Activated CD4-positive, CD25-positive, alpha-beta regulatory T cell treated with anti-CD3 and anti-CD28 coated beads, Interleukin-2, amount 50 U/mL, for 72 hours (primary cell): Measurements from ENCODE around the gene YPEL5.
"Not testable (repeated sequence)": the region's sequence is repeated elsewhere in the genome, so short reads cannot be mapped to it uniquely, and the experiment has no call there.

ENCODE experiments used
- DNase-seq: peaks from one replicate; pipeline ENCODE4 v3.0.0; 2021

The YPEL5 gene

DNA sequence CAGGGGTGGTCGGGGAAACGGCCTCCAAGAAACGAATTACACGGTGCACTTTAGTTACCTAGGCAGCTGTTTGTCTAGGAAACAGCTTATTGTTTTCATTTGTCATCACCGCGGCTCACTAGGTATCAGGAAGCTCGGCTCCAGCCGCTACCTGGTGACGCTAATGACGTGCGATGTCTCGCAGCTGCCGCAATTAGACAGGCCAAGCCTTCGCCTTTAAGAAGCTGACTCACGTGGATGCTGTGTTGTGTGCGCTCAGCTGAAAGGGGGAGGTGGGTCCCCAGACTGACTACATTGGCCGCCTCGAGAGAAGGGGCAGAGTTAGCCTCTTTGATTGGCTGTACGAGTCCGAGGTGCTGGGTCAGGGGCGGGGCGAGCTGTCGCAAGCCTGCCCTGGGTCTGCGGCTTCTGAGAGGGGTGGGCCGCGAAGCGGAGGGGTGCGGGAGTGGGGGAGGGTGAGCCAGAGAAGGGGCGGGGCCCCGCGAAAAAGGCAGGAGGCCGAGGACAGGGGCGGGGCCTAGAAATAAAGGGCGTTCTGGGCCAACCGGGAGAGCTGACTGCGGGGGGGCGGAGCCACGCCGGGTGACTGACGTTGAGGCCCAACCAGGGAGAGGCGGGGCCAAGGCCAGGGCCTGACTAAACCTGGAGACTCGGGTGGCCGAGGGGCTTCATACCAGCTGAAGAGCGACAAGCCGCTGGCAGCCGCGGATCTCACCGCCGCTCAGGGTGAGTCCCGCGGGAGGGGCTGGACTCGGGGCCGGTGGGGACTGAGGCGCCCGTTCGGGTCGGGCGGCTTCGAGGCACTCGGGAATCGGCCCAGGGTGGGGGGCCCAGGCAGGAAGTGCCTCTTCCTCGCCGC is at the start of gene YPEL5:
TSS of gene YPEL5 (plus strand) at position 671 of the 859 bp plus-strand sequence. CDS start 9,645 bp downstream, outside the sequence.
- DNase-seq: peak; percentile 99

DNA sequence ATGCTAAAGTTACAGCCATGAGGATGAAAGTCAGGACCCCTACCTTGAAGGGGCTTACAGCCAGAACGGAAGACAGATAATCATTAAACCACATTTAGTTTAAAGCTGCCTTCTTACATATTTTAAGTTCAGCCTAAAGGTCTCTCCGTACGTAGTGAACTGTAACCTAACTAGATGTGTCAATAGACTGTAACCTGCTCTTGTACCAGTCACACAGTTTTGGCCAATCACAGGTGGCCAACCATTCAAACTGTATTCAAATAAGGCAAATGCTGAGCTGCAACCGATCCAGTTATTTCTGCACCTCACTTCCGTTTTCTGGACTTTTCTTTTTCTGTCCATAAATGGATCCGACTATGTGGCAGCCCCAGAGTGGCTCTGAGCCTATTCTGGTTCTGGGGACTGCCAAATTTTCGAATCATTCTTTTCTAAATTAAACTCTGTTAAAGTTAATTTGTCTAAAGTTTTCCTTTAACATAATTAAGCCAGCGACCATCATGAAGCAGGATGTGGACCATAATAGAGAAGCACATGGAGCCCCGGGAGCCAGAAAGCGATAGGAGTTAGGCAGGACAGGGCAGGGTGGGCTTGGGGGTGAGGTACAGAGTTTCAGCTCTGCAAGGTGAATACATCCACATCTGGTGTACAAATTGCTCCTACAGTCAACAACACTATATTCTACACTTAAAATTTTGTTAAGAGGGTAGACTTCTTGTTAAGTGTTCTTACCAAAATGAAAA is 48.4 kb upstream of the YPEL5 start:
- no peak for DNase-seq

DNA sequence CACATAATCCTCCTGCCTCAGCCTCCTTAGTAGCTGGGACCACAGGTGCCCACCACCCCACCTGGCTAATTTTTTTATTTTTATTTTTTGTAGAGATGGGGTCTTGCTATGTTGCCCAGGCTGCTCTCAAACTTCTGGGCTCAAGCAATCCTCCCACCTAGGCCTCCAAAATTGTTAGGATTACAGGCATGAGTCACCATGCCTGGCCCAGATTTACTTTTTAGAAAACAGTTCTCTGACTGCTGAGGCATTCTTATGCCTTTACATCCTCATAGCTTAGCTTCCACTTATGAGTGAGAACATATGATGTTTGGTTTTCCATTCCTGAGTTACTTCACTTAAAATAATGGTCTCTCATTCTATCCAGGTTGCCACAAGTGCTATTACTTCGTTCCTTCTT is 47.4 kb upstream of the YPEL5 start:
- not testable (repeated sequence) for DNase-seq

DNA sequence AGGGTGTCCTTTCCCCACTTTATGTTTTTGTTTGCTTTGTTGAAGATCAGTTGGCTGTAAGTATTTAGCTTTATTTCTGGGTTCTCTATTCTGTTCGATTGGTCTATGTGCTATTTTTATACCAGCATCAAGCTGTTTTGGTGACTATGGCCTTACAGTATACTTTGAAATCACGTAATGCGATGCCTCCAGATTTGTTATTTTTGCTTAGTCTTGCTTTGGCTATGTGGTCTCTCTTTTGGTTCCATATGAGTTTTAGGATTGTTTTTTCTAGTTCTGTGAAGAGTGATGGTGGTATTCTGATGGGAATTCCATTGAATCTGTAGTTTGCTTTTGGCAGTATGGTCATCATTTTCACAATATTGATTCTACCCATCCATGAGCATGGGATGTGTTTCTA is 46.1 kb upstream of the YPEL5 start:
- not testable (repeated sequence) for DNase-seq

DNA sequence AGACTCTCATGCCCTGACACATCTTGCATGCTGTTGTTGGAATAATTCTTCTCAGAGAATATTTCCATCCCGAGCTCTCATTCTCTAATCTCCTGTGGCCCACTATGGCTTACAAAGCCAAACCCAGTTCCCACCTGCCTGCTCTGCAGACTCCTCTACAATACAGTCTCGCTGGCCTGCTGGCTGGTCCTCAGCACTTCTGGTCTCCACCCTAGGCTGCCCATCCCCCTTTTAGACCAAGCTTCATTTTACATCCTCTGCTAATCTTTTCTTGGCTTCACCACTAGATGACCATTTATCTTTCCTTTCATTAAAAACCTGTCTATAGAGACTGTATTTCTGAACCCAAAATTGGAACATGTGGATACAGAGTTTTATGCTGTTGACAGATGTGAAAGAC is 42.5 kb upstream of the YPEL5 start:
- no peak for DNase-seq

DNA sequence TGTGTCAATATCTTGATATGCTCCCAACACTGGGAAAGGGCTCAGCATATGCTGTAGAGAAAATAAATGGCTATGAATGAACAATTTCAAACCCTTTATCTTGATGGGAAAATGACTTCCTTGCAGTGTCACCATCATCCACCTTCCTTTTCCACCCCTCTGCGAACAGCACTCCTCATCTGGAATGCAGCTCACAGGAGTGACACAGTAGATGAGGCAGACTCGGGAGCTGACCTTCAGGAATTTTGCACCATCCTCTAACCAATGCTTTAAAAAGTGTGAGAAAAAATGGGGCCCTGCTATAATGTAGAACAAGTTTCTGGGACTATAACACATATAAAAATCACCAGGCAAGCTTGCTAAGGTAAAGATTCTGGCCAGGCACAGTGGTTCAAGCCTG is 41.3 kb upstream of the YPEL5 start:
- no peak for DNase-seq

DNA sequence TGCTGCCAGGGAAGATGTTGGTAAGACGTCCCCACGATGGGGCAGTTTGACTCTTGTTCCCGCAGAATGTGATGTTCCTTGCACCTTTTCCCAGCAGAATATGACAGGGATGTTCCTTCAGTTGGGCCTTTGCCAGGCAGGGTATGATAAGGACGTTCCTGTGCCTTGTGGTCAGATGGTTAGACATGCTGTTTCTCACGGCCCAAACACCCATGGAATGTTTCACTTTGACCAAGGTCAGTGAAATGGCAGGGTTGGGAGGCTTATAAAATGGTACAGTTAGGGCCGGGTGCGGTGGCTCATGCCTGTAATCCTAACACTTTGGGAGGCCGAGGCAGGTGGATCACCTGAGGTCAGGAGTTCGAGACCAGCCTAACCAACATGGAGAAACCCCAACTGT is 40.3 kb upstream of the YPEL5 start:
- no peak for DNase-seq

DNA sequence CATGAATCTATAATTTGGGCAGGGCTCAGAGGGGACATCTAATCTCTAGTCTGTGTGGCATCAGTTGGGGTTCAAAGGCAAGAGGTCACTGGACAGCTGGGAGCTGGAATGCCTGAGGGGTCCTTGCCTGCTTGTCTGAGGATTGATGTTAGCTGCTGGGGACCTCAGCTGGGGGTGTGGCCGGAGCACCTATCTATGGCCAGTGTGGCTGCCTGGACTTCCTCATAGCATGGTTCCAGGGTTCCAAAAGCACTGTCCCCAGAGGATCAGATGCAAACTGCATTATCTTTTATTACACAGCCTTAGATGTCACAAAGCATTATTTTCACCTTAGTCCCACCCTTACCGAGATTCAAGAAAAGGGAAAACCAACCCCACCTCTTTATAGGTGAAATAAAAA is 38.6 kb upstream of the YPEL5 start:
- DNase-seq: no peak

DNA sequence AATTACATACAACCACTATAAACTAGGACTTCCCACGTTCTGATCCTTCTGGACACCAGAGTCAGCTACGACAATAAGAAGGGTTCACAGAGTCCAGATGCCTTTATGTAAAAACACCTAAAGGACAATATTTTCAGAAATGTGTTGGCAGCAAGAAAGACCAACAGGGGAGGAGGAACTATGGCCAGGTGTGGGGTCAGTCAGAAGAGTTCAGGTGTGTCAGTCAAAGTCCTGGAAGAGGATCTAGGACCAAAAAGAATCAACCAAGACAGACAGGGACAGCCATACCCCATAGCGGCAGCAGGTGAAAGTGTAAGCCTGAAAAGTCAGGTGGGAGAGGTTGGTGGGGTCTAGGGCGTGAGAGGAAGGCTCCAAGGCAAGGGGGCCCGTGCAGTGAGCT is 38.0 kb upstream of the YPEL5 start:
- DNase-seq: no peak

DNA sequence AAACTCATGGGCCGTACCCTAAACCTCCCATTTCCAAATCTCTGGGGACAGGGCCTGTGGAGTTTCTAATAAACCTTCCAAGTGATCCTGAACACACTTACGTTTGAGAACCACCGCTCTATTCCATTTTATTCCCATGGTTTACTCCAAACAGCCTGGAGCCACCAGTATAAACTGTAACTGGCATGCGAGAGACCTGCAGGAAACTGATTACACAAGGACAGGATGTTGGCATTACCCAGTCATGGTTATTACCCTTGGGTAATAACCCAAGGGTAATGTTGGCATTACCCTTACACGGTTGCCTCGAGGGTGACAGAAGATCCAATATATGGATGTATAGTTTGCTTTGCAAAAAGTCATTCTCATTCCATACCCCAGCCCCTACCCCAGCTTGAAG is 37.0 kb upstream of the YPEL5 start:
- no peak for DNase-seq

DNA sequence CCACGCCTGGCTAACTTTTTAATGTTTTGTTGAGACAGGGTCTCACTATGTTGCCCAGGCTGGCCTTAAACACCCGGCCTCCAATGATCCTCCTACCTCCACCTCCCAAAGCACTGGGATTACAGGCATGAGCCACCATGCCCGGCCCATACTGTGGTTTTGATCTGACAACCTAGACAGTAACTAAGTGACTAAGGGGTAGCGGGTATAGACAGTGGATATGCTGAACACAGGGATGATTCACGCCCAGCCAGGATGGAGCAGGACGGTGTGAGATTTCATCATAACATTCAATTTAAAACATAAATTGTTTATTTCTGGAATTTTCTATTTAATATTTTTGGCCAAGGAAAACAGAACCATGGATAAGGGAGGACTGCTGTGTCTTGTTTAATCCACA is 36.0 kb upstream of the YPEL5 start:
- DNase-seq: no peak

DNA sequence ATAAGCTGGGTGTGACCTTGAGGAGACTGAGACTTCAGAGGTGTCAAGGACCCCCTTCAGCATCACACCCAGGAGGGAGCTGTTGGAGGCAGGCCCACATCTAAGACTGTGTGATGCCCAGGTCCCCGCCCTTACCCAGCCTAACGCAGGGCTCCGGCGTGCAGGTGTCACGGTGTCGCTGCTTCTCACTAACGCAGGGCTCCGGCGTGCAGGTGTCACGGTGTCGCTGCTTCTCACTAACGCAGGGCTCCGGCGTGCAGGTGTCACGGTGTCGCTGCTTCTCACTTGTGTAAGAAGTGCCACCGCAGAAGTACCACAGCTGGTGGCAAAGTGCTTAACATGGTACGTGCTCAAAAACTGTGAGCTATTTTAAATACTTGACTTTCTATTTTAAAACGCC is 35.6 kb upstream of the YPEL5 start:
- DNase-seq: not testable (repeated sequence)

DNA sequence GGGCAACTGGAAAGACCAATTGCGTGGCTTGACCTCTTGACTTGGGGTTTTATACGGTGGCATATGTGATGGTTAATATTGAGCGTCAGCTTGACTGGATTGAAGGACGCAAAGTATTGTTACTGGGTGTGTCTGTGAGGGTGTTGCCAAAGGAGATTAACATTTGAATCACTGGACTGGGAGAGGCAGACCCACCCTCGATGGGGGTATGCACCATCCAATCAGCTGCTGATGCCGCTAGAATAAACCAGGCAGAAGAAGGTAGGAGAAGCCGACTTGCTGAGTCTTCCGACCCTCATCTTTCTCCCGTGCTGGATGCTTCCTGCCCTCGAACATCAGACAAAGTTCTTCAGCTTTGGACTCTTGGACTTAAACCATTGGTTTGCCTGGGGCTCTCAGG is 34.2 kb upstream of the YPEL5 start:
- no peak for DNase-seq

DNA sequence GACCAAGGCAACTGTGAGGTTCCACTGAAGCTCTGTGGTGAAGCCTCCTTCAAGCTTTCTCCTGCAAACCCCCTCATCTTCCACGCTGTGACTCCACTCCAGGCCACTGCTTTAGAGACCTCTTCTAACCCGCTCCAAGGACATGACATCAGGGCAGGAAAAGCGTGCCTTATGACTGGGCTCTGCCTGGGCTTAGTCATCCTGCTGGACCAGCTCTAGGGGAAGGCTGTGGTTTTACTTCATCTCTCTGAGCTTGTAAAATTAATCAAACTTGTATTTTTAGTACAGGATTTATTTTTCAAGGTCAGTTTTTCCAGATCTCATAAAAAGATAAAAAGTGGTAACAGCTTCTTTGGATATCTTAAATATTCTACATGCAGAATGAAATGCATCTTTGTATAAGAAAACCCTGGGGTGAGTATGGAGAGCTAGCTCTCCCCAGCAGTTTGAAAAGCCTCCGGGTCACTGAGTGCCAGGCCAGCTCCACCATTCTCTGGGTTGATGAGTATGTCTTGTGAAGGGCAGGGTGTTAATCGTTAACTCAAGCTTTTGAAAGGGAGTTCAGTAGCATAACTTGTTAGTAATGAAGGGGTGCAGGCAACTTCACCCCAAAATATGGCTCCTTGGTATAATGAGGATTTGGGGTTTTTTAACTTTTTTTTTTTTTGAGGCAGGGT is 33.1 kb upstream of the YPEL5 start:
- DNase-seq: no peak

DNA sequence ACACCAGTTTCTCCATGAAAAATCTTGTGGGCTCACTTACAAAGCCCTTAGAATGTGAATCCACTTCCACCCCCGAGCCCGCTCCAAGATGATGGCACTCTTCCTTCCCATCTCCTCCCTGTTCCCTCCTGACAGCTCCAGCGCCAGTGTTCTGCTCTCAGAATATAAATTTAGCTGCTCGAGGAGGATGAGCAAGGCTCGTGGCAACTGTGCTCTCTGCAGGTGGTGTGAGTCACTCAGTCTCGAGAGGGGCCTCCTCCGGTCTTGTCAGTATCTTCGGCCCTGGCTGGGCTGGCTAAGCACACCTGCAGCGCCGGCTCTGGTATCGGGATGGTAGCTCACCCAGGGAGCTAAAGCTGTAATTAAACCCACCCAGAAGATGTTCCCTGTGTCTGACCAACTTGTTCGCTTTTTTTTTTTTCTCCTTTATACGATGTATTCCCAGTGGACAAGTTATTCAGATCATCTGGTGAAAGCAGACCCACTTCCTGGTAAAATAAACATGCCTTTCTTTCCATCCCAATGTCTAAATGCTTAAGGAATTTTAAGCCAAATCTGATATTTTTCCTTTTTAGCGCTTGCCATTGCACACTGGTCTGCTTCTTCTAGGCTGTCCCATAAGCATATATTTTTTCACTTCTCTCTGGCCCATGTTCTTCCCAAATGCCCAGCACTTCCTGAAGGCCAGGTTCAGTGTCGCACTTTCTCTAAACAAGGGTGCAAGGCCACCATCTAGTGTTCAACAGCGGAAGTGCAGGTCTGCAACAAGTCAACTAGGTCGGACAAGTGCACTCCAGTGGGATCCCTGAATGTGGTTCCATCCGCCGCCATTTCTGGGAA is 31.4 kb upstream of the YPEL5 start:
- peak; percentile 75 for DNase-seq

DNA sequence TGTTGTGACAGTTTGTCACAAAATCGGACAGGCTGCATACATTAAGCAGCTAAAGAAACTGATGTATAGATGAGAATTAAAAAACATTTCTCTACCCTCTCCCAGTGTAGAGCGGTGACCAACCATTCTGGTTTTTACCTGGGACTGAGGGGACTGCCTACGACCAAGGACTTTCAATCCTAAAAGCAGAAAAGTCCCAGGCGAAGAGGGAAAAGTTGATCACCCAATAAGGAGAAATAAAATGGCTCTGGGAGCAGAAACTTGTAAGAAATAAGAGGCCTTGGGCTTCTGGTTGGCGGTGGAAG is 30.9 kb upstream of the YPEL5 start:
- DNase-seq: no peak

DNA sequence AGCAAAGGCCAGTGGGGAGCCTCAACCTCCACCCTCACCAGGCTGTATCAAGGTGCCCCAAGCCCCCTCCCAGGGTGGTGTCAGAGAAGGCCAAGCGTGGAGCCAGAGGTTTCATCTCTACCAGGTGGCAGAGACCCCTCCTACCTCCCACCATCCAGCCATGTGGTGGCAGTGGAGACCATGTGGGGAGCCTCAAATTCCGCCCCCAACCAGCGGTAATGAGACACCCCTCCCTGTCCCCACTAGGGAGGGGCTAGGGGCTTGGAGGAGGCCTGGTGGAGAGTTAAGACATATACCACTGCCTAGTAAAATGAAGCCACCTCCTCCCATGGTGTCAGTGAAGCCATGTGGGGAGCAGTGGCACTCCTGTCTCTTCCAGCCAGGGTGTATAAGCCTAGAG is 24.4 kb upstream of the YPEL5 start:
- no peak for DNase-seq

DNA sequence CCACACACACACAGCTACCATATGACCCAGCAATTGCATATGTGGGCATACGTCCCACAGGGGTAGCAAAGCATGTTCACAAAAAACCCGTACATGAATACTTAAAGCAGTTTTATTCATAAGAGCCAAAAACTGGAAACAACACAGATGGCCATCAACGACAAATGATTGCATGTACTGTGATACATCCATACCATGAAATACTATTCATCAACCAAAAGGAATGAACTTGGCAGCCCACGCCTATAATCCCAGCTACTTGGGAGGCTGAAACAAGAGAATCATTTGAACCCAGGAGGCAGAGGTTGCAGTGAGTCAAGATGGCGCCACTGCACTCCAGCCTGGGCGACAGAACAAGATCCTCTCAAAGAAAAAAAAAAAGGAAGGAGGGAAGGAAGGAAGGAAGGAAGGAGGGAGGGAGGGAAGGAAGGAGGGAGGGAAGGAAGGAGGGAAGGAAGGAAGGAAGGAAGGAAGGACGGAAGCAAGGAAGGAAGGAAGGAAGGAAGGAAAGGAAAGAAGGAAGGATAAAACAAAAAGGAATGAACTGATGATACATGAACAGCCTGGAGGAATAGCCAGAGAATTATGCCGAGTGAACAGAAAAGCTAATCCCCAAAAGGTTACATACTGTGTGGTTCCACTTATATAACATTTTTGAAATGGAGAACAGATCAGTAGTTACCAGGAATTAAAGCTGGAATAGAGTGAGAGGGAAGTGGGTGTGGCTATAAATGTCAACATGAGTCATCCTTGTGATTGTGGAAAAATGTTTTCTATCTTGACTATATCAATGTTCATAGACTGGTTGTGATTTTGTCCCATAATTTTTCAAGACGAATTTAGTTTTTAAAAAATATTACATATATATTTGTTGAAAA is 19.6 kb upstream of the YPEL5 start:
- no peak for DNase-seq

DNA sequence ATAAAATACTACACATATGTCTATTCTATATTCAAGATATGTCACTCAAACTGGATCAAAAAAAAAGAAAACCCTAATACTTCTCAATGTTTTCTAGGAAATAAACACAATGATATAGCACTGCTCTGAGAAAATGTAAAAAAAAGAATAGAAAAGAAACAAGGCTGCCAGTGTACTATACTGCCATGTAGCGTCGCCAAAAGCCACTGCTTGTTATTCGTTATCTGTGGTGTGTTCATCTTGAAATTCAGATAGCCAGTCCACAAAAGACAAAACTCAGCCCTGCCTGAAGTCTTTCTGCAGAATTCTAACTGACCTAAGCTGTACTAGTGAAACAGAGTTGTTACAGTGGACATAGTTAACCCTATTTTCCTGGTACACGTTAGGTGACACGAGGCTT is 12.2 kb upstream of the YPEL5 start:
- no peak for DNase-seq

DNA sequence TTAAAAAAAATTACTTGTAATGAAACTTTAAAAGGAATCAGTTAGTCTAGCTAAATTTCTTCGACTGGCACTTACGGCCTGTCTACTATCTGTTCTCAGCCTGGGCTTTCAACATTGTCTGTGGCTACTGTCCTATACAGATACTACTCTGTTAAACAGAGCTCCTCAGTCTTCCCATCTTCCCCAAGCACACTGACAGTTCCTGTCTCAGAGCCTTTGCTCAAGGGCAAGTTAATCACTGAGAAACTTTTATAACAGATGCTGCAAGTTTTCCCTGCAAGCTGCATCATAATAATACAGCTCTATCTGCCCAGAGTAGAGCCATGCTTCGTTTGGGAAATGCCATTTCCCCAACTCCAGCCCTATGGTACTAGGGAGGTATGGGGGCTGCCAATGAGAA is 11.3 kb upstream of the YPEL5 start:
- no peak for DNase-seq

DNA sequence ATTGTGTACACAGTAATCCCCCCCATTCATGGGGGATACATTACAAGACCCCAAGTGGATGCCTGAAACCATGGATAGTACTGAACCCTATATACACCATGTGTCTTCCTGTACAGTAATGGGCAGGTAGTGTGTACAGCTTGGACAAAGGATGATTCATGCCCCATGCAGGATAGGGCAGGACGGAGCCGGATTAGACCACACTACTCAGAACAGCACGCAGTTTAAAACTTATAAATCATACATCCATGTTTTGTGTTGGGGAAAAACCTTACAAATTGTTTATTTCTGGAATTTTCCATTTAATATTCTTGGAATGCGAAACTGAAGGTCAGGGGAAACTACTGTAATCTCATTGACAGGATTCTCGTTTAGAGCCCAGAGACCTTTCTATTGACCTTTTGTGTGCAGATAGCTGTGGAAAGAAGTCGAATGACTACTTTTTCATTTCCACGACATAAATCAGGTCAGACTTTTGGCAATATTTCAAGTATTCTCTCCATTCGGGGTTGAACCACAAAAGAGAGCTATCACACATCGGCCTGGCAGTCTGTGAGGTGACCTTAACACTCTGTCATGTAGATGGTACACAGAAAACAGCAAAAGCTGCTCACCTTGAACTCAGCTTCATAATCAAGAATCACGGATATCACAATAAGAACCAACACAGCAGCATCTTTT is 9.9 kb upstream of the YPEL5 start:
- no peak for DNase-seq
